ENCODE data around the gene ASB2. TPM values are rescaled to one million over a fixed set of nuclear protein-coding genes. Genes with fewer than 3 reads are reported as not detected.
A peak's percentile ranks its signal among the peaks of the same experiment; 100 is the strongest.

ASB2 gene
- total and polyA plus RNA-seq, 2 of the 13 experiments (the other 11 are each of a cell fraction or from before 2014, with no cell fraction given): 0.82 to 4.1 TPM

DNA sequence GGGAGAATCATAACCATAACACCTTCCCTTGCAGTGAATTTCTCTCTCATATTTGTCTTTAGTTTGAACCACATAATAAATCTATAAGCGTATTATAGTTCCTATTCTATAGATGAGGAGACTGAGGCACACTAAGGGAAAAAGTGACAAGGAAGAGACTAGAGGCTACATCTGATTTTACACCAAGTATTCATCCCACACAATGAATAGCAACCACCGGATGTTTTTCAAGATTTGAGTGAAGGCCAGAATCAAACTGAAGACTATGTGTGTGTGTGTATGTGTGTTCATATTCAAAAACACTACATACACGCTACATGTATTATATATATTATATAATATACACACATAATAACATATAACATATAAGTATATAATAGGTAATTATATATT, 4.7 kb downstream of the ASB2 start:
- ChIA-PET CTCF (ENCODE audit: low intra/inter-chr PET ratio, low total read pairs) (interaction anchor here (1.0 to 3.8 kb wide), 4 partner anchors 18 to 65 kb away, joined by 3 to 51 read pairs (median 19); no protein-coding TSS in a partner anchor), POLR2A (interaction anchor here (1.1 to 2.2 kb wide), 3 partner anchors 11 to 32 kb away, joined by 3 to 17 read pairs (median 5); no protein-coding TSS in a partner anchor)
- no peaks in the 10 kb centered on the region; a peak in 1 of 5 replicates for H3K36me3 ChIP-seq (replicated peaks in 1 of 2; ENCODE audit: control insufficient read depth in 1 of 2, insufficient read depth in 2 of 2, low read length in 2 of 2)

More for the DNA sequence above, 4.7 kb downstream of the ASB2 start:
- ATAC-seq (no peak), DNase-seq (ENCODE audit: low spot score) (no peak), FAIRE-seq (no peak)
- WGBS (ENCODE audit: low lambda C conversion rate): 82% methylated on average over 3 of the region's 3 CpGs
- H3K27me3 ChIP-seq (ENCODE audit: control insufficient read depth in 1 of 2, insufficient read depth in 2 of 2, low read length in 2 of 2): peaks cover 11 to 51% of the 10 kb centered on the region in 2 experiments
- H3K79me2 ChIP-seq (ENCODE audit: insufficient read depth, low read length): no peaks in the 10 kb centered on the region
- no peak overlapping the region for H3K4me3 ChIP-seq (replicated peaks in 1 of 3; ENCODE audit: insufficient read depth in 1 of 3, low read depth in 2 of 3, low read length in 3 of 3)
- no peaks in the 10 kb centered on the region for H4K20me1 ChIP-seq (ENCODE audit: insufficient read depth, low read length)
- no peak overlapping the region for H3K27ac ChIP-seq (ENCODE audit: extremely low read length, insufficient read depth, low read length)
- intact Hi-C loops (cut with micrococcal nuclease; ENCODE audit: unreplicated experiment) (no loop called here), in situ Hi-C loops (cut with HindIII; ENCODE audit: extremely low pct_ligation_motif_present, low pct_unique_long_range_greater_than_20kb) (loop anchor here (5.0 kb wide), 1 partner anchor 34 kb away; no protein-coding TSS in a partner anchor)
- no TSS peak for BruUV-seq (replicated peaks)
- peak overlapping the region; percentile 57; the same call in 1 of the 2 replicates for H3K4me2 ChIP-seq (ENCODE audit: low read depth, low read length)
- TF ChIP-seq ADNP (CRISPR knock-in tag; IDR thresholded peaks at IDR 0.05): no peak
- no peak for TF ChIP-seq RXRB (CRISPR knock-in tag; IDR thresholded peaks at IDR 0.05; ENCODE audit: borderline replicate concordance)
- no peak for TF ChIP-seq NR2F2 (IDR thresholded peaks at IDR 0.05; ENCODE audit: borderline replicate concordance, low read depth)
- TF ChIP-seq SUZ12 (IDR thresholded peaks at IDR 0.05; ENCODE audit: low read depth, low read length): no peak
- TF ChIP-seq, protein P1, sequence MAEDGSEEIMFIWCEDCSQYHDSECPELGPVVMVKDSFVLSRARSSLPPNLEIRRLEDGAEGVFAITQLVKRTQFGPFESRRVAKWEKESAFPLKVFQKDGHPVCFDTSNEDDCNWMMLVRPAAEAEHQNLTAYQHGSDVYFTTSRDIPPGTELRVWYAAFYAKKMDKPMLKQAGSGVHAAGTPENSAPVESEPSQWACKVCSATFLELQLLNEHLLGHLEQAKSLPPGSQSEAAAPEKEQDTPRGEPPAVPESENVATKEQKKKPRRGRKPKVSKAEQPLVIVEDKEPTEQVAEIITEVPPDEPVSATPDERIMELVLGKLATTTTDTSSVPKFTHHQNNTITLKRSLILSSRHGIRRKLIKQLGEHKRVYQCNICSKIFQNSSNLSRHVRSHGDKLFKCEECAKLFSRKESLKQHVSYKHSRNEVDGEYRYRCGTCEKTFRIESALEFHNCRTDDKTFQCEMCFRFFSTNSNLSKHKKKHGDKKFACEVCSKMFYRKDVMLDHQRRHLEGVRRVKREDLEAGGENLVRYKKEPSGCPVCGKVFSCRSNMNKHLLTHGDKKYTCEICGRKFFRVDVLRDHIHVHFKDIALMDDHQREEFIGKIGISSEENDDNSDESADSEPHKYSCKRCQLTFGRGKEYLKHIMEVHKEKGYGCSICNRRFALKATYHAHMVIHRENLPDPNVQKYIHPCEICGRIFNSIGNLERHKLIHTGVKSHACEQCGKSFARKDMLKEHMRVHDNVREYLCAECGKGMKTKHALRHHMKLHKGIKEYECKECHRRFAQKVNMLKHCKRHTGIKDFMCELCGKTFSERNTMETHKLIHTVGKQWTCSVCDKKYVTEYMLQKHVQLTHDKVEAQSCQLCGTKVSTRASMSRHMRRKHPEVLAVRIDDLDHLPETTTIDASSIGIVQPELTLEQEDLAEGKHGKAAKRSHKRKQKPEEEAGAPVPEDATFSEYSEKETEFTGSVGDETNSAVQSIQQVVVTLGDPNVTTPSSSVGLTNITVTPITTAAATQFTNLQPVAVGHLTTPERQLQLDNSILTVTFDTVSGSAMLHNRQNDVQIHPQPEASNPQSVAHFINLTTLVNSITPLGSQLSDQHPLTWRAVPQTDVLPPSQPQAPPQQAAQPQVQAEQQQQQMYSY (CRISPR knock-in tag; IDR thresholded peaks at IDR 0.05): no peak
- TF ChIP-seq ELF1 (CRISPR knock-in tag; IDR thresholded peaks at IDR 0.05): no peak
- TF ChIP-seq, protein P2, sequence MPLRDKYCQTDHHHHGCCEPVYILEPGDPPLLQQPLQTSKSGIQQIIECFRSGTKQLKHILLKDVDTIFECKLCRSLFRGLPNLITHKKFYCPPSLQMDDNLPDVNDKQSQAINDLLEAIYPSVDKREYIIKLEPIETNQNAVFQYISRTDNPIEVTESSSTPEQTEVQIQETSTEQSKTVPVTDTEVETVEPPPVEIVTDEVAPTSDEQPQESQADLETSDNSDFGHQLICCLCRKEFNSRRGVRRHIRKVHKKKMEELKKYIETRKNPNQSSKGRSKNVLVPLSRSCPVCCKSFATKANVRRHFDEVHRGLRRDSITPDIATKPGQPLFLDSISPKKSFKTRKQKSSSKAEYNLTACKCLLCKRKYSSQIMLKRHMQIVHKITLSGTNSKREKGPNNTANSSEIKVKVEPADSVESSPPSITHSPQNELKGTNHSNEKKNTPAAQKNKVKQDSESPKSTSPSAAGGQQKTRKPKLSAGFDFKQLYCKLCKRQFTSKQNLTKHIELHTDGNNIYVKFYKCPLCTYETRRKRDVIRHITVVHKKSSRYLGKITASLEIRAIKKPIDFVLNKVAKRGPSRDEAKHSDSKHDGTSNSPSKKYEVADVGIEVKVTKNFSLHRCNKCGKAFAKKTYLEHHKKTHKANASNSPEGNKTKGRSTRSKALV (CRISPR knock-in tag; IDR thresholded peaks at IDR 0.05): no peak
- H3K4me1 ChIP-seq (ENCODE audit: insufficient read depth, low read length): peaks cover 44% of the 10 kb centered on the region
- no peaks in the 10 kb centered on the region for H3K9me3 ChIP-seq (ENCODE audit: low read length)
- no peak overlapping the region for H3K9ac ChIP-seq (ENCODE audit: insufficient read depth, low read depth, low read length)
- H2AFZ ChIP-seq (ENCODE audit: low read length): no peak overlapping the region
